Colonic mucosa (tissue), 4 donors: ENCODE results near the gene CTF1. TPM values are rescaled to one million over a fixed set of nuclear protein-coding genes. Genes with fewer than 3 reads are reported as not detected.

ENCODE experiments used
- DNase-seq: peaks from one replicate; pipeline ENCODE4 v3.0.0-alpha.2; 2020
- H3K27ac ChIP-seq: fragments of 200-600 bp; one replicate; pipeline ENCODE4 v1.8.0; 2021
- H3K27me3 ChIP-seq: fragments of 200-600 bp; one replicate; pipeline ENCODE4 v1.8.0; 2021
- H3K36me3 ChIP-seq: fragments of 200-600 bp; one replicate; pipeline ENCODE4 v1.8.0; 2021
- H3K4me1 ChIP-seq: fragments of 200-600 bp; one replicate; pipeline ENCODE4 v1.8.0; 2021; ENCODE audit warnings: mild to moderate bottlenecking
- H3K4me3 ChIP-seq: fragments of 200-600 bp; one replicate; pipeline ENCODE4 v1.8.0; 2021
- H3K9ac ChIP-seq, 2 donors: one replicate each; pipeline ENCODE4 v1.7.0; 2013; ENCODE audit warnings: control low read depth in 2 of 2, low read depth in 2 of 2, low read length in 2 of 2
- H3K9me3 ChIP-seq: fragments of 200-600 bp; one replicate; pipeline ENCODE4 v1.8.0; 2021
- intact Hi-C: fragments of 100-400 bp; cut with DNase I; formaldehyde crosslinking; loops from one replicate; pipeline ENCODE4 v1.14.1; 2022
- total RNA-seq, 2 donors: library from RNA; stranded (reverse); fragmentation: NEBNext Ultra II Directional in 1 of 2; extraction: Animal tissue kit (Norgen Biotek cat#: 25700) in 1 of 2; gene quantifications; one replicate each; pipeline ENCODE4 v1.2.1, GENCODE V29; 2021
- TF ChIP-seq, protein P1 (sequence below): fragments of 200-600 bp; IDR thresholded peaks from one replicate; pipeline ENCODE4 v1.8.0; 2022; ENCODE audit warnings: antibody characterized with exemption, mild to moderate bottlenecking
- donor health status: healthy.
- donor health status: DM: no; HTN: no; CAD: no.
- donor health status: DM: no; HTN: no; CAD: no.

CTF1 gene
- total RNA-seq, 2 donors from 2014 or later: 0.72 to 1.6 TPM

DNA sequence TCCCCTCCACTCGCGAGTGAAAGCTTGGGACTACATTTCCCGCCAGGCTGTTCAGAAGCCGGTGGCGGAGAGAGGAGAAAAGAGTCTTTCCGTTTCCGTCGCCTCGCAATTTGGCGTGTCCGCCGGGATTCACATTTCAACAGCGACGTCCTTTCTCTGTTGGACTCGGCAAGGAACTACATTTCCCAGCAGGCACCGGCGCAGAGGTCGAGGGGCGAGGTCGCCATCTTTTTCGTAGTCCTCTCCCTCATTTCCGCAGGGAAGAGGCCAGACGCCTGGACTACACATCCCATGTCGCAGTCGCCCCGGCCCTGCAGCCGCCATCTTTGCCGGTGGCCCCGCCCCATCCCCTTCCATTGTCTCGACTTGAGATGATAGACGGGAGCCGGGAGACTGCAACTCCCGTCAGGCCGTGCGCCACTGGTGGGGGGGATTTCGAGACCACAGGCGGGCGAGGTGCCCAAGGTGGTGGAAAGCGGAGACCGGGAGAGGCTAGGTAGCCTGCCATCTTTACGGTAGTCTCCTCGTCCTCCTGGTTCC is 26.1 kb downstream of the CTF1 start:
- H3K4me3 ChIP-seq: peak overlapping the region; percentile 47
- H3K27ac ChIP-seq: peak overlapping the region; percentile 91
- H3K36me3 ChIP-seq: no peaks in the 10 kb centered on the region
- DNase-seq: peak; percentile 100
- H3K4me1 ChIP-seq: no peaks in the 10 kb centered on the region
- peak overlapping the region; percentile 45 to 86 for H3K9ac ChIP-seq
- intact Hi-C loops: no loop called here
- no peaks in the 10 kb centered on the region for H3K9me3 ChIP-seq
- no peaks in the 10 kb centered on the region for H3K27me3 ChIP-seq
- TF ChIP-seq, protein P1, sequence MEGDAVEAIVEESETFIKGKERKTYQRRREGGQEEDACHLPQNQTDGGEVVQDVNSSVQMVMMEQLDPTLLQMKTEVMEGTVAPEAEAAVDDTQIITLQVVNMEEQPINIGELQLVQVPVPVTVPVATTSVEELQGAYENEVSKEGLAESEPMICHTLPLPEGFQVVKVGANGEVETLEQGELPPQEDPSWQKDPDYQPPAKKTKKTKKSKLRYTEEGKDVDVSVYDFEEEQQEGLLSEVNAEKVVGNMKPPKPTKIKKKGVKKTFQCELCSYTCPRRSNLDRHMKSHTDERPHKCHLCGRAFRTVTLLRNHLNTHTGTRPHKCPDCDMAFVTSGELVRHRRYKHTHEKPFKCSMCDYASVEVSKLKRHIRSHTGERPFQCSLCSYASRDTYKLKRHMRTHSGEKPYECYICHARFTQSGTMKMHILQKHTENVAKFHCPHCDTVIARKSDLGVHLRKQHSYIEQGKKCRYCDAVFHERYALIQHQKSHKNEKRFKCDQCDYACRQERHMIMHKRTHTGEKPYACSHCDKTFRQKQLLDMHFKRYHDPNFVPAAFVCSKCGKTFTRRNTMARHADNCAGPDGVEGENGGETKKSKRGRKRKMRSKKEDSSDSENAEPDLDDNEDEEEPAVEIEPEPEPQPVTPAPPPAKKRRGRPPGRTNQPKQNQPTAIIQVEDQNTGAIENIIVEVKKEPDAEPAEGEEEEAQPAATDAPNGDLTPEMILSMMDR: no peak

DNA sequence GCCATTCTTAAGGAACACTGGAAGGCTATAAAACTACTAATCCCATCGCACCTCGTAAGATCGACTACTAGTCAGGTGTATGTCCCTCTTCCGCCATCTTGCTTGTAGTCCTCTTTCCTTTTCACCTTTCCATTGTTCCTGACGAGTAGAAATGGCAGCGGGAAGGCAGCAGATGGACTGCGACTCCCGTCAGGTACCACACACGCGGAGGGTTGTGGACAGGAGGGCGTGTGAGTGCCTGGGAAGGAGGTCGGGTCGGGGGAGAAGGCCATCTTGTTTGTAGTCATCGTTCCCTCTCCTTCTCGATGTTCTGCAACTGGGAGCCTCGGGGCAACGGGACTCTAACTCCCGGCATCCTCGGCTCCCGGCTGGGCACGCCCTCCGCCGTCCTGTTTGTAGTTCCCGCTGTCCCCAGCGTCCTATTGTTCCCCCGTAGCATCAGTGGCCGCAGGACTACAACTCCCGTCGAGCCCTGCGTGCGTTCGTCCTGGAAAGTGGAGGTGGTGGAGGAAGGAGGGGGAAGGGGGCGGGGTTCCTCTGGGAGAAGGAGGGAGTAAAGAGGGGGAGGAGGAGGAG is 26.6 kb downstream of the CTF1 start:
- H3K27ac ChIP-seq: peak overlapping the region; percentile 91
- peak; percentile 100 for DNase-seq
- no peaks in the 10 kb centered on the region for H3K4me1 ChIP-seq
- no peaks in the 10 kb centered on the region for H3K9me3 ChIP-seq
- peak overlapping the region; percentile 45 to 86 for H3K9ac ChIP-seq
- no peaks in the 10 kb centered on the region for H3K27me3 ChIP-seq
- intact Hi-C loops: no loop called here
- TF ChIP-seq, protein P1: no peak
- no peaks in the 10 kb centered on the region for H3K36me3 ChIP-seq
- peak overlapping the region; percentile 75 for H3K4me3 ChIP-seq

DNA sequence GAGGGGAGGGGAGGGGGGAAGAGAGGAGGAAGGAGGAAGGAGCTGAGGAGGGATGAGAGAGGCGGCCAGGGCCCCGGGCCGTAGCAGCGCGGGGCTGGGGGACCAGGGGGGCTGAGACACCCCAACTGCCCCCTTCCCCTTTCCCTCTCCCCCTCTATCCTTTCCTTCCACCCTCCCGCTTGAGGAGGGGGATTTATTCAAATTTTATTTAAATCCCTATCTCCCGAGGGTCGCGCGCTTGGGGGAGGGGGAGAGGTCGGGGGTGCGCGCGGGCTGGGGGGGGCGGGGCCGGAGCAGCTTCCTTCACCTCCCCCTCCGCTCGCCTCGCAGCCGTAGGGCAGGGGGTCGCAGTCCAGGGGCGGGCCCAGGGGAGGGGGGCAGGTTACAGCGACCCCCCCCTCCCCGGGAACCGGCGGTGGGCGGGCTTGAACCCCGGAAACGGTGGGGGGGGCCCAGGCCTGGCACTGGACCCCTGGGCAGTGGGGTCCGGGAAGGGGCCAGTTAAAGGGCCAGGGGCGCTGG is 27.2 kb downstream of the CTF1 start, which contains the start of gene FBXL19:
FBXL19 (plus strand) TSS at position 19 of the 522 bp plus-strand sequence. CDS start 2,183 bp downstream, outside the sequence.
- no peaks in the 10 kb centered on the region for H3K4me1 ChIP-seq
- H3K36me3 ChIP-seq: no peaks in the 10 kb centered on the region
- DNase-seq: no peak
- H3K27me3 ChIP-seq: no peaks in the 10 kb centered on the region
- H3K9ac ChIP-seq: peak within 1 kb of the TSS; percentile 68 to 86
- H3K27ac ChIP-seq: peak within 1 kb of the TSS; percentile 91
- TF ChIP-seq, protein P1: no peak
- intact Hi-C loops: no loop called here
- H3K9me3 ChIP-seq: no peaks in the 10 kb centered on the region
- H3K4me3 ChIP-seq: peak within 1 kb of the TSS; percentile 75

DNA sequence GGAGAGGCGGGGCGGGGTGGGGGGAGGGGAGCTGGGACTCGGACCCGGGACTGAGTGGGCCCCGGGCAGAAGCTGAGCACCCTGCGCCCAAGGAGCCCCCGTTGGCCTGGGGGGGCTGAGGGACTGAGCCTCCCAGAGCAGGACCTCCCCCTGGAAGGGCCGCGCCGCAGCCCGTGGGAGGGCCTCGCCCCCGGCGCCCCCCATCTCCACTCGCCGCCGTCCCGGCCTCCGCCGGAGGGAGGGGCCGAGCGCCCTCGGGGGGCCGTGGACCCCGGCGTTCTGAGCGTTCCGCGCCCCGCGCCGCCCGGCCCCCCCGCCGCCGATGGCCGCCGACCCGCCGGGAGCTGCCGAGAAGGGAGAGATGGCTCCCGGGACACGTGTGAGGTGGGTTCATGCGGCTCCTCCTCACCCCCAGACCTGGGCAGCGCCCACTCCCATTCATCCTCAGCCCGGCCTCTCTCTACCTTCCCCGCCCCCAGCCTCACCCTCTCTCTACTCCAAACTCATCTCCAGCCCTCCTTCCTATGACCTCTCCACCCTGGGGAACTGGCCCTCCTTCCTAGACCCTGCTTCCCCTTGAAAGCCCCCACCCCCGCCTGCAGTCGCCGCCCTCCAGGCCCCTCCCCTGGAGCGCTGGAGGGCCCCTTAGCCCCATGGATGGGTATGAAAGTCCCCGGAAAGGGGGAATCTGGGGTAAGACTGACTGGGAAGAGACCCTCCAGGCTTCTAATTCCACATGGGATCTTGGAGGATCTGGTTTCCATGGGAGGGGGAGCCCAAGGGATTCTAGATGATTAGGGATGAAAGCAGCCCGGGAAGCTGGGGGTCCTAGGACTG is 27.9 kb downstream of the CTF1 start:
- peak overlapping the region; percentile 53 for H3K27ac ChIP-seq
- TF ChIP-seq, protein P1: no peak
- no peaks in the 10 kb centered on the region for H3K9me3 ChIP-seq
- H3K4me1 ChIP-seq: no peaks in the 10 kb centered on the region
- no peaks in the 10 kb centered on the region for H3K36me3 ChIP-seq
- no peaks in the 10 kb centered on the region for H3K27me3 ChIP-seq
- H3K9ac ChIP-seq: peak overlapping the region; percentile 46 to 68
- peak overlapping the region; percentile 75 for H3K4me3 ChIP-seq
- peak; percentile 39 for DNase-seq
- intact Hi-C loops: no loop called here

DNA sequence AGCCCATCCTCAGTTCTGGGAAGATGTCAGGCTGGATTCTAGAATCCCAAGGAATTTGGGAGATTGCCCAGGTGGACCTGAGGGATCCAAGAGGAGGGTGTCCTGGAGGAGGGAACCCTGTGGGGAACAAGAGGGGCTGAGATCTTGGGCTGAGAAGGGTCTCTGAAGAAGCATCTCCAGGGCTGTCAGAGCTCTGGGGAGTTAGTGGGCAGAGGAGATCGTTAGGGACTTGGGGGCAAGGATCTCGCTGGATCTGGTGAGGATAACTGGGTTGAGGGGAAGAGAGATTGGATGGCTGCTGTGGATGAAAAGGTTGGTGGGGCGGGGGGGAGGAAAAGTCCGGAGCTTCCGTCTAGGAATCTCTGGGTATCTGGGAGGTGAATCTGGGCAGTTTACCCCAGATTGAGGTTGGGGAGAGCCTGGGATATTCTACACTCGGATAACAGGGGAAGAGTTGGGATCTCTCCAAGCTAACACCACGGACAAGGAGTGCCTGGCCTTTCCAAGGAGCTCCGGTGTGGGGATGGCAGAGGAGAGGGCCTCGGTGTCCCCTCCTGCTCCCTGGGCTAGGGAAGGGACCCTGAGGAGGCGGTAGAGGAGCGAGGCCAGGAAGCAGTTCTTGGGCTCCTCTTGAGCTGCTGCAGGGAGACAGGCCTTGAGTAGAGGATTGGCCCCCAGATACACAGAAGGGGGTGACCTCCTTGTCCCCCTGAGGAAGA is 28.7 kb downstream of the CTF1 start:
- H3K36me3 ChIP-seq: no peaks in the 10 kb centered on the region
- peak overlapping the region; percentile 46 to 68 for H3K9ac ChIP-seq
- DNase-seq: no peak
- no peaks in the 10 kb centered on the region for H3K4me1 ChIP-seq
- H3K27ac ChIP-seq: no peak overlapping the region
- intact Hi-C loops: no loop called here
- peak overlapping the region; percentile 75 for H3K4me3 ChIP-seq
- TF ChIP-seq, protein P1: no peak
- no peaks in the 10 kb centered on the region for H3K27me3 ChIP-seq
- no peaks in the 10 kb centered on the region for H3K9me3 ChIP-seq
